NCI-H1694 treated with DMSO at 0.1 percent for 48 hours (cell line): Measurements from ENCODE around the gene CYBA.

Experiments used
- DNase-seq: peaks from one replicate; lab custom pipeline; 2025; lab: John Stamatoyannopoulos, UW

Gene CYBA

GRCh38 chr16:88647178-88648070 lies 3.4 kb downstream of the CYBA start:
- DNase-seq = no peak

- DNase-seq = no peak
Measured at GRCh38 chr16:88646345-88647034, 4.4 kb downstream of the CYBA start.

GRCh38 chr16:88645941-88646340 lies 4.9 kb downstream of the CYBA start:
- DNase-seq = no peak

- no peak for DNase-seq
Measured at GRCh38 chr16:88645455-88645854, 5.4 kb downstream of the CYBA start.

- DNase-seq = no peak
Measured at GRCh38 chr16:88643644-88643932, 7.3 kb downstream of the CYBA start.

- no peak for DNase-seq
Measured at GRCh38 chr16:88642881-88643643, 7.8 kb downstream of the CYBA start.

- DNase-seq = no peak
Measured at GRCh38 chr16:88640498-88641247, 10.2 kb downstream of the CYBA start.

- no peak for DNase-seq
Measured at GRCh38 chr16:88640039-88640495, 10.8 kb downstream of the CYBA start.

- DNase-seq = no peak
Measured at GRCh38 chr16:88639231-88640038, 11.4 kb downstream of the CYBA start.

- DNase-seq = no peak
Measured at GRCh38 chr16:88638323-88639230, 12.3 kb downstream of the CYBA start, which contains the start of gene IL17C. IL17C (plus strand) TSS chr16:88638572; CDS start chr16:88638642, 70 bp downstream.

- DNase-seq = no peak
Measured at GRCh38 chr16:88636488-88637265, 14.2 kb downstream of the CYBA start.

GRCh38 chr16:88635671-88636319 lies 15.1 kb downstream of the CYBA start:
- no peak for DNase-seq

- no peak for DNase-seq
Measured at GRCh38 chr16:88634994-88635670, 15.7 kb downstream of the CYBA start.

GRCh38 chr16:88634141-88634993 lies 16.5 kb downstream of the CYBA start:
- no peak for DNase-seq

GRCh38 chr16:88633684-88634140 lies 17.1 kb downstream of the CYBA start:
- DNase-seq = no peak

GRCh38 chr16:88632587-88632930 lies 18.3 kb downstream of the CYBA start:
- DNase-seq = no peak
